Stimulated activated CD4-positive, alpha-beta T cell treated with anti-CD3 and anti-CD28 coated beads, TNF-alpha, amount 100 ng/mL, for 48 hours (primary cell): ENCODE data around the gene AQP9.
A peak's percentile ranks its signal among the peaks of the same experiment; 100 is the strongest.

Experiments
- DNase-seq, 3 donors: peaks; one replicate each; pipeline ENCODE4 v3.0.0-alpha.2; 2020; ENCODE audit warnings: low read depth in 3 of 3

AQP9 gene

DNA sequence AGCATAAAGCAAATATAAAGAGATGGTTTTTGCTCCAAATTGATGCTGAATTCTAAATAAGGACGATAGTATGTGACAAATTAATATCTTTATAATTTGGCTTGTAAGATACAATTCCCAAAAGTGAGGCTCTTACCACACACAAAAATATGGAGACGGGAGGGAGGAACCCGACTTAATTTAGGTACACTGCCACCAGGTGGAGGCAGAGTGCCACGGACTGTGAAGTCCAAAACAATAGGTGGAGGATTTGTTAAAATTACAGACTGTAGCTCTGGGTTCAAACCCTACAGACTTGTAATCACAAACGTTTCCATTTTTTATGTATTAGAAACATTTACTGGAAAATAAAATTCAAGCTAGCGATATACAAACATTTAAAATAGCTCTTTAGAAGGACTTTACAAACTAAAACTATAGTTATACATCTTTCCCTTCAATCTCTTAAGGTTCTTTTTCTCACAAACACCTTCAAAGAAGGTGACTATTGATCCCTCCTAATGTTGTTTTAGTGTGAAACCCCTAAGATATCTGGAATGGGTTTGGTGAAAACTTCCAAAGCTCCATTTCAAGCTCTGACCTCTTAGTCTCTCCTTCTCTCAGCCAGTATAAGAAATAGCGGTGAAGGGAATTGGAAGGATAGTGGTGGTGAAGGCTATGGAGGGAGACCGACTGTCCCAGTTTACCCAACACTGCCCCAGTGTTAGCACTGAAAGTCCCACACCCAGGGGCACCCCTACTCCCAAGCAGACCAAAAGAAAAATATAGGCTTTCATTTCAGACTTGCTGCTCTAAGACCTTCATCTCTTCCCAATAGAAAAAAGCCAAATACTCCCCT lies 89.7 kb downstream of the AQP9 start:
- DNase-seq, result peak; percentile 47 to 65 (median 59)

DNA sequence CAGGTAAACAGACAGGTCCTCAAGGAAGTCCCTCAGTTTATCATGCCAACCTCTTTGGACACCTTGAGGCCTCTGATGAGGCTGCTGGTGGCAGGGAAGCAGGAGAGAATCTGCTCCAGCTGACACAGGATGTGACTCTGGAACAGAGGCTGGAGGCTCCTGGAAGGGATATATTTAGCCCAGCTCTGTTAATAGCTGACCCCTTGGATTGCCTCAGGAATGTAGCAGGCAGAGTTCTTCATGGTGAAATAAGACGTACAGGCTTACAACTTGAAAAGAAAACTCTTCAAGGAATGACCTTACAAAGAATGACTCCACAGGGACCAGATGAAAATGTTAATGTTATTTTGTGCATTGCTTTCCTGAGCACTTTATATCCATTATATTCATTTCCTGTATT lies 90.5 kb downstream of the AQP9 start:
- no peak for DNase-seq

DNA sequence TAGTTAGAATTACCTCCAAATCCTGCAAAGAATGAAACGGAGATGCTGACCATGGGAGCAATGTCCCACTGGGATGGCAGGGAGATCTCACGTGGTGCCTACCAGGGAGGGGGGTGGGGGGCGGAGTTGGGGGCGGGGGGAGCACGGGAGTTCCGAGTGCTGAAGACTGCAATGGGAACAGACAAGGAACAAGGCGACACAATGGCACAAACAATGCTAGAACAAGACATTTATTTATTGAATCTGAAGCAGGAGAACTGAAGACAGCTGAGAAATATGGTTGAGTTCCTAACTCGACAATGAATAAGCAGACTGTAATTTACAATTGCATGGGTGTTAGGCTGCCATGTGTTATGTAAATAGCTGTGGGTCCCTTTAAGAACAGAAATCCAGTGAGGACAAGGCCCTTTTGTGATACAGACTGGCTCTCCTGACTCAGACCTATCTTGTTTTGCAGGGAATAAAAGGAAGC lies 91.2 kb downstream of the AQP9 start:
- no peak for DNase-seq

- no peak for DNase-seq
Observed at GRCh38 chr15:58232281-58233065, 94.3 kb downstream of the AQP9 start.

GRCh38 chr15:58233341-58233740 lies 95.2 kb downstream of the AQP9 start:
- no peak for DNase-seq
